Esophagus muscularis mucosa (tissue), 4 donors: ENCODE results near the gene IER3.

Experiments
- CTCF ChIP-seq, 3 experiments: fragments of 200-600 bp in 2 of 3; fragments of 450-650 bp in 1 of 3; sonication (generic) in 2 of 3; IDR thresholded peaks; one replicate each; pipeline ENCODE4 v1.5.1; 2017 to 2019; ENCODE audit warnings: antibody characterized with exemption in 3 of 3, mild to moderate bottlenecking in 2 of 3, moderate library complexity in 1 of 3
- EP300 ChIP-seq: sonication (generic); formaldehyde crosslinking; IDR thresholded peaks from one replicate; pipeline ENCODE4 v1.6.1; 2017; ENCODE audit warnings: antibody characterized with exemption
- POLR2A ChIP-seq: fragments of 450-650 bp; IDR thresholded peaks from one replicate; pipeline ENCODE4 v1.6.1; 2017; ENCODE audit warnings: antibody characterized with exemption, moderate library complexity, mild to moderate bottlenecking, low read depth

GRCh38 chr6:30741063-30741779, 3.1 kb downstream of the IER3 start:
- TF ChIP-seq POLR2A (no peak), EP300 (no peak), CTCF (IDR thresholded peaks at IDR 0.05) (no peak)
